ENCODE data around the gene SIGLEC14.

DNA sequence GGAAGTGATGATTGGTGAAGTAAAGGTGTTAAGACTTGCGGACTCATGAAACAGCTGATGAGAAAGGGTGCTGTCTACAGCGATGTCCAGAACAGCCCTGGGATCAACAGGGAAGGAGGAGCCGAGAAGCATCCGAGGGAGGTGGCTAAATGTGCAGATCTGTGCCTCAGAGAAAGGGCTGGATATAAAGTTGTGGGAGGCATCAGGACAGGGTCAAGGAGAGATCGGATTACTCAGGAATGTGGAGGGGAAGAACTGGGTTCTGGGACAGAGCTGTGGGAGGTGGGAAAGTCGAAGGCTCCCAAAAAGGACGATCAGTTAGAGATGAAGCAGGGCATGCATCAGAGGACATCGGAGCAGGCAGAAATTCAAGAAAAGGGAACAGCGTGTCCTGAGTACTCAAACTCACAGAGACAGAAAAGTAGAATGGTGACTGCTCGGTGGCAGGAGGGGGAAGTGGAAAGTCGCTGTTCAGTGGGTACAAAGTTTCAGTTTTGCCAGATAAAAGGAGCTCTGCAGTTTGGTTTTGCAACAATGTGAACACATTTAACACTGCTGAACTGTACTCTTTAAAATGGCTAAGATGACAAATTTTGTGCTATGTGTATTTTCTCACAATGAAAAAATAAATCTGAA, 1.9 kb downstream of the SIGLEC14 start:
- TF ChIP-seq, protein P1, sequence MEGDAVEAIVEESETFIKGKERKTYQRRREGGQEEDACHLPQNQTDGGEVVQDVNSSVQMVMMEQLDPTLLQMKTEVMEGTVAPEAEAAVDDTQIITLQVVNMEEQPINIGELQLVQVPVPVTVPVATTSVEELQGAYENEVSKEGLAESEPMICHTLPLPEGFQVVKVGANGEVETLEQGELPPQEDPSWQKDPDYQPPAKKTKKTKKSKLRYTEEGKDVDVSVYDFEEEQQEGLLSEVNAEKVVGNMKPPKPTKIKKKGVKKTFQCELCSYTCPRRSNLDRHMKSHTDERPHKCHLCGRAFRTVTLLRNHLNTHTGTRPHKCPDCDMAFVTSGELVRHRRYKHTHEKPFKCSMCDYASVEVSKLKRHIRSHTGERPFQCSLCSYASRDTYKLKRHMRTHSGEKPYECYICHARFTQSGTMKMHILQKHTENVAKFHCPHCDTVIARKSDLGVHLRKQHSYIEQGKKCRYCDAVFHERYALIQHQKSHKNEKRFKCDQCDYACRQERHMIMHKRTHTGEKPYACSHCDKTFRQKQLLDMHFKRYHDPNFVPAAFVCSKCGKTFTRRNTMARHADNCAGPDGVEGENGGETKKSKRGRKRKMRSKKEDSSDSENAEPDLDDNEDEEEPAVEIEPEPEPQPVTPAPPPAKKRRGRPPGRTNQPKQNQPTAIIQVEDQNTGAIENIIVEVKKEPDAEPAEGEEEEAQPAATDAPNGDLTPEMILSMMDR (IDR thresholded peaks at IDR 0.05): no peak
- TF ChIP-seq FOXM1 (IDR thresholded peaks at IDR 0.05; ENCODE audit: low read depth): no peak
- no peak for TF ChIP-seq NRF1 (IDR thresholded peaks at IDR 0.05; ENCODE audit: low read depth, low read length)
- TF ChIP-seq, protein P2, sequence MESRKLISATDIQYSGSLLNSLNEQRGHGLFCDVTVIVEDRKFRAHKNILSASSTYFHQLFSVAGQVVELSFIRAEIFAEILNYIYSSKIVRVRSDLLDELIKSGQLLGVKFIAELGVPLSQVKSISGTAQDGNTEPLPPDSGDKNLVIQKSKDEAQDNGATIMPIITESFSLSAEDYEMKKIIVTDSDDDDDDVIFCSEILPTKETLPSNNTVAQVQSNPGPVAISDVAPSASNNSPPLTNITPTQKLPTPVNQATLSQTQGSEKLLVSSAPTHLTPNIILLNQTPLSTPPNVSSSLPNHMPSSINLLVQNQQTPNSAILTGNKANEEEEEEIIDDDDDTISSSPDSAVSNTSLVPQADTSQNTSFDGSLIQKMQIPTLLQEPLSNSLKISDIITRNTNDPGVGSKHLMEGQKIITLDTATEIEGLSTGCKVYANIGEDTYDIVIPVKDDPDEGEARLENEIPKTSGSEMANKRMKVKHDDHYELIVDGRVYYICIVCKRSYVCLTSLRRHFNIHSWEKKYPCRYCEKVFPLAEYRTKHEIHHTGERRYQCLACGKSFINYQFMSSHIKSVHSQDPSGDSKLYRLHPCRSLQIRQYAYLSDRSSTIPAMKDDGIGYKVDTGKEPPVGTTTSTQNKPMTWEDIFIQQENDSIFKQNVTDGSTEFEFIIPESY (IDR thresholded peaks at IDR 0.05; ENCODE audit: borderline replicate concordance, low read depth): no peak
- TF ChIP-seq TAF1 (IDR thresholded peaks at IDR 0.05; ENCODE audit: borderline replicate concordance, low read depth, low read length): no peak
- TF ChIP-seq RCOR1 (IDR thresholded peaks at IDR 0.05; ENCODE audit: low read length): no peak

Measured in SK-N-SH (cell line).